AG09309 (cell line): Measurements from ENCODE around the gene CDK11B.
"Not testable (repeated sequence)": the region's sequence is repeated elsewhere in the genome, so short reads cannot be mapped to it uniquely, and the experiment has no call there.

Source experiments
- DNase-seq: peaks from one replicate; pipeline ENCODE4 v3.0.0-alpha.2; 2010; ENCODE audit warnings: low read depth
- H3K4me3 ChIP-seq: 2 replicates; pipeline ENCODE4 v1.5.1; 2011; ENCODE audit warnings: mild to moderate bottlenecking, low read depth, low read length, moderate library complexity; ENCODE audit not compliant: control insufficient read depth
- CTCF ChIP-seq: IDR thresholded peaks from 2 replicates; pipeline ENCODE4 v1.5.1; 2011; ENCODE audit warnings: mild to moderate bottlenecking, low read depth, low read length, inconsistent platforms; ENCODE audit not compliant: insufficient read depth, control insufficient read depth; ENCODE audit errors: missing control alignments

The CDK11B gene

GRCh38 chr1:1678581-1679380 is 20.0 kb upstream of the CDK11B start:
- no peak overlapping the region for H3K4me3 ChIP-seq
- no peak for DNase-seq
- peak; percentile 6 for TF ChIP-seq CTCF

- no peak for TF ChIP-seq CTCF
- DNase-seq: no peak
- no peak overlapping the region for H3K4me3 ChIP-seq
These were observed 19.1 kb upstream of the CDK11B start for GRCh38 chr1:1677718-1678580.

GRCh38 chr1:1676087-1676486 is 17.3 kb upstream of the CDK11B start:
- not testable (repeated sequence) for H3K4me3 ChIP-seq, DNase-seq

GRCh38 chr1:1675218-1675617 is 16.4 kb upstream of the CDK11B start:
- DNase-seq, H3K4me3 ChIP-seq: not testable (repeated sequence)

- DNase-seq, H3K4me3 ChIP-seq: not testable (repeated sequence)
These were observed 16.0 kb upstream of the CDK11B start for GRCh38 chr1:1674806-1675205.

GRCh38 chr1:1672181-1672965 is 13.6 kb upstream of the CDK11B start:
- DNase-seq: no peak
- H3K4me3 ChIP-seq: no peak overlapping the region
- TF ChIP-seq CTCF: no peak

GRCh38 chr1:1671365-1672119 is 12.7 kb upstream of the CDK11B start:
- H3K4me3 ChIP-seq: no peak overlapping the region
- DNase-seq: no peak
- no peak for TF ChIP-seq CTCF

- no peak overlapping the region for H3K4me3 ChIP-seq
- TF ChIP-seq CTCF: no peak
- no peak for DNase-seq
These were observed 12.1 kb upstream of the CDK11B start for GRCh38 chr1:1670866-1671265.
